GM12864 (cell line): ENCODE results near the gene DSTYK.

Source experiments
- DNase-seq: peaks from one replicate; pipeline ENCODE4 v3.0.0-alpha.2; 2011; ENCODE audit warnings: low read depth
- H3K4me3 ChIP-seq: 2 replicates; pipeline ENCODE4 v1.5.1; 2011; ENCODE audit warnings: mild to moderate bottlenecking, low read depth, low read length, control low read depth
- CTCF ChIP-seq: IDR thresholded peaks from 2 replicates; pipeline ENCODE4 v1.5.1; 2011; ENCODE audit warnings: low read depth, mild to moderate bottlenecking, moderate library complexity, low read length, control low read depth, inconsistent platforms; ENCODE audit errors: missing control alignments

The DSTYK gene

GRCh38 chr1:205179842-205180241 is 31.7 kb downstream of the DSTYK start:
- DNase-seq = no peak
- no peak overlapping the region for H3K4me3 ChIP-seq
- no peak for TF ChIP-seq CTCF

GRCh38 chr1:205172729-205173366 is 38.7 kb downstream of the DSTYK start:
- H3K4me3 ChIP-seq = no peak overlapping the region
- TF ChIP-seq CTCF = no peak
- no peak for DNase-seq

GRCh38 chr1:205171369-205171768 is 40.1 kb downstream of the DSTYK start:
- DNase-seq = no peak
- no peak overlapping the region for H3K4me3 ChIP-seq
- no peak for TF ChIP-seq CTCF

- no peak overlapping the region for H3K4me3 ChIP-seq
- no peak for TF ChIP-seq CTCF
- DNase-seq = no peak
These were observed 40.8 kb downstream of the DSTYK start for GRCh38 chr1:205170532-205171269.

GRCh38 chr1:205169248-205169647 is 42.3 kb downstream of the DSTYK start:
- no peak for DNase-seq
- no peak for TF ChIP-seq CTCF
- no peak overlapping the region for H3K4me3 ChIP-seq

- H3K4me3 ChIP-seq = no peak overlapping the region
- no peak for DNase-seq
- no peak for TF ChIP-seq CTCF
These were observed 43.2 kb downstream of the DSTYK start for GRCh38 chr1:205168291-205168690.

- no peak for DNase-seq
- TF ChIP-seq CTCF = no peak
- no peak overlapping the region for H3K4me3 ChIP-seq
These were observed 49.2 kb downstream of the DSTYK start for GRCh38 chr1:205162301-205162700.
